SK-N-SH treated with all-trans-retinoic acid at 6 μM for 48 hours (cell line): ENCODE measurements around the gene SYNPO2.

Experiments used
- ATAC-seq: fragments of 200-7000 bp; cut with Tn5 transposase; 3 replicates; pipeline ENCODE4 v1.9.1; 2020; ENCODE audit warnings: mild to moderate bottlenecking, moderate library complexity
- ARNTL ChIP-seq: fragments of 450-650 bp; formaldehyde crosslinking; IDR thresholded peaks from 2 replicates; pipeline ENCODE4 v1.5.0; 2020; ENCODE audit warnings: low read depth, mild to moderate bottlenecking, moderate library complexity, borderline replicate concordance
- BACH2 ChIP-seq: fragments of 250-450 bp; sonication (Bioruptor Pico); IDR thresholded peaks from 2 replicates; pipeline ENCODE4 v1.9.0; 2021; ENCODE audit warnings: mild to moderate bottlenecking, borderline replicate concordance
- CSDC2 ChIP-seq: fragments of 250-450 bp; sonication (Bioruptor Pico); IDR thresholded peaks from 2 replicates; pipeline ENCODE4 v1.5.0; 2020; ENCODE audit warnings: mild to moderate bottlenecking, moderate library complexity
- ESRRG ChIP-seq: fragments of 250-450 bp; sonication (Bioruptor Pico); IDR thresholded peaks from 2 replicates; pipeline ENCODE4 v1.6.1; 2021; ENCODE audit warnings: mild to moderate bottlenecking
- GLIS3 ChIP-seq: fragments of 250-450 bp; sonication (Bioruptor Pico); IDR thresholded peaks from 2 replicates; pipeline ENCODE4 v1.5.0; 2020; ENCODE audit warnings: mild to moderate bottlenecking, moderate library complexity
- ISL1 ChIP-seq: fragments of 250-450 bp; sonication (Bioruptor Pico); IDR thresholded peaks from 2 replicates; pipeline ENCODE4 v2.1.2; 2022; ENCODE audit warnings: mild to moderate bottlenecking, moderate library complexity
- OSR1 ChIP-seq: fragments of 250-450 bp; sonication (Bioruptor Pico); IDR thresholded peaks from 2 replicates; pipeline ENCODE4 v1.8.0; 2022; ENCODE audit warnings: moderate library complexity, mild to moderate bottlenecking, inconsistent platforms
- PPARA ChIP-seq: fragments of 250-450 bp; sonication (Bioruptor Pico); IDR thresholded peaks from 2 replicates; pipeline ENCODE4 v1.5.0; 2020; ENCODE audit warnings: mild to moderate bottlenecking, borderline replicate concordance
- RARB ChIP-seq: fragments of 250-450 bp; sonication (Bioruptor Pico); IDR thresholded peaks from 2 replicates; pipeline ENCODE4 v1.8.0; 2021; ENCODE audit warnings: mild to moderate bottlenecking, moderate library complexity
- SNAI2 ChIP-seq: fragments of 250-450 bp; sonication (Bioruptor Pico); IDR thresholded peaks from 2 replicates; pipeline ENCODE4 v1.5.0; 2020; ENCODE audit warnings: mild to moderate bottlenecking, moderate library complexity
- TCF4 ChIP-seq: fragments of 250-450 bp; sonication (Bioruptor Pico); IDR thresholded peaks from 2 replicates; pipeline ENCODE4 v1.8.0; 2021; ENCODE audit warnings: mild to moderate bottlenecking, moderate library complexity, borderline replicate concordance
- ZC3H10 ChIP-seq: fragments of 250-450 bp; sonication (Bioruptor Pico); IDR thresholded peaks from 2 replicates; pipeline ENCODE4 v1.5.1; 2021; ENCODE audit warnings: mild to moderate bottlenecking, moderate library complexity
- ZFP3 ChIP-seq: fragments of 250-450 bp; sonication (Bioruptor Pico); IDR thresholded peaks from 2 replicates; pipeline ENCODE4 v1.5.0; 2020; ENCODE audit warnings: mild to moderate bottlenecking, moderate library complexity
- ZFP30 ChIP-seq: fragments of 450-650 bp; formaldehyde crosslinking; IDR thresholded peaks from 2 replicates; pipeline ENCODE4 v1.5.0; 2022; ENCODE audit warnings: mild to moderate bottlenecking, moderate library complexity
- ZNF565 ChIP-seq: fragments of 450-650 bp; formaldehyde crosslinking; conservative IDR thresholded peaks from 2 replicates; pipeline ENCODE4 v1.5.0; 2020; ENCODE audit warnings: low read depth, mild to moderate bottlenecking, moderate library complexity
- ZNF70 ChIP-seq: fragments of 450-650 bp; formaldehyde crosslinking; IDR thresholded peaks from 2 replicates; pipeline ENCODE4 v1.5.0; 2020; ENCODE audit warnings: mild to moderate bottlenecking, moderate library complexity
- ZNF8 ChIP-seq: fragments of 450-650 bp; formaldehyde crosslinking; IDR thresholded peaks from 2 replicates; pipeline ENCODE4 v1.5.0; 2020; ENCODE audit warnings: mild to moderate bottlenecking, moderate library complexity
- TF ChIP-seq, protein P1 (sequence below): fragments of 250-450 bp; sonication (Bioruptor Pico); IDR thresholded peaks from 2 replicates; pipeline ENCODE4 v1.8.0; 2020; ENCODE audit warnings: mild to moderate bottlenecking, moderate library complexity, borderline replicate concordance
- TF ChIP-seq, protein P2 (sequence below): fragments of 250-450 bp; sonication (Bioruptor Pico); IDR thresholded peaks from 2 replicates; pipeline ENCODE4 v1.5.1; 2020; ENCODE audit warnings: low read depth, mild to moderate bottlenecking, moderate library complexity
- TF ChIP-seq, protein P3 (sequence below): fragments of 250-450 bp; sonication (Bioruptor Pico); IDR thresholded peaks from 2 replicates; pipeline ENCODE4 v1.8.0; 2021; ENCODE audit warnings: low read depth, mild to moderate bottlenecking, moderate library complexity, borderline replicate concordance
- TF ChIP-seq, protein P4 (sequence below): fragments of 250-450 bp; sonication (Bioruptor Pico); IDR thresholded peaks from 2 replicates; pipeline ENCODE4 v1.5.0; 2020; ENCODE audit warnings: mild to moderate bottlenecking, moderate library complexity
- TF ChIP-seq, protein P5 (sequence below): fragments of 250-450 bp; sonication (Bioruptor Pico); IDR thresholded peaks from 2 replicates; pipeline ENCODE4 v1.5.1; 2021; ENCODE audit warnings: mild to moderate bottlenecking, moderate library complexity

SYNPO2 gene

DNA sequence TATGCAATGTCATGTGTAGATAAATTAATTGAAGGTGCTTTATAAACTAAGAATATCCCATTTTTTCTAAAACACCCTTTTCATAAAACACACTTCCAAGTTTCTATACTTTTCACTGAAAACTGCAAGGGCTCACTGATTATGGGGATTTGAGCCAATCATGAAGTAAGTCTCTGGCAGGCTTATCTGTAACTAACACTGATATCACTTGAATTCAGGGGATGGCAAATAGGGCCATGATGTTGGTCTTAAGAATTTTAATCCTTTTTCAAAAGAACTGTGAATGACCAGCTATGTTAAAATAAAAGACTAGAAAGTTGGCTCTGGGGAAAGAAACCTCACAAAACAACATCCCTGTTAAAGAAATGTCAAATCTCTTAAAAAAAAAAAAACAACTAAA, 39.8 kb upstream of the SYNPO2 start (continued):
- TF ChIP-seq, protein P1, sequence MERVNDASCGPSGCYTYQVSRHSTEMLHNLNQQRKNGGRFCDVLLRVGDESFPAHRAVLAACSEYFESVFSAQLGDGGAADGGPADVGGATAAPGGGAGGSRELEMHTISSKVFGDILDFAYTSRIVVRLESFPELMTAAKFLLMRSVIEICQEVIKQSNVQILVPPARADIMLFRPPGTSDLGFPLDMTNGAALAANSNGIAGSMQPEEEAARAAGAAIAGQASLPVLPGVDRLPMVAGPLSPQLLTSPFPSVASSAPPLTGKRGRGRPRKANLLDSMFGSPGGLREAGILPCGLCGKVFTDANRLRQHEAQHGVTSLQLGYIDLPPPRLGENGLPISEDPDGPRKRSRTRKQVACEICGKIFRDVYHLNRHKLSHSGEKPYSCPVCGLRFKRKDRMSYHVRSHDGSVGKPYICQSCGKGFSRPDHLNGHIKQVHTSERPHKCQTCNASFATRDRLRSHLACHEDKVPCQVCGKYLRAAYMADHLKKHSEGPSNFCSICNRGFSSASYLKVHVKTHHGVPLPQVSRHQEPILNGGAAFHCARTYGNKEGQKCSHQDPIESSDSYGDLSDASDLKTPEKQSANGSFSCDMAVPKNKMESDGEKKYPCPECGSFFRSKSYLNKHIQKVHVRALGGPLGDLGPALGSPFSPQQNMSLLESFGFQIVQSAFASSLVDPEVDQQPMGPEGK (CRISPR knock-in tag) = no peak
- TF ChIP-seq ZFP3 (CRISPR knock-in tag) (no peak), ZNF8 (CRISPR knock-in tag) (no peak), ISL1 (CRISPR knock-in tag) (no peak), ZNF70 (CRISPR knock-in tag) (no peak), ZFP30 (CRISPR knock-in tag) (no peak), ZC3H10 (no peak), GLIS3 (CRISPR knock-in tag) (no peak), TCF4 (CRISPR knock-in tag) (no peak), SNAI2 (CRISPR knock-in tag) (no peak), ESRRG (CRISPR knock-in tag) (no peak)

DNA sequence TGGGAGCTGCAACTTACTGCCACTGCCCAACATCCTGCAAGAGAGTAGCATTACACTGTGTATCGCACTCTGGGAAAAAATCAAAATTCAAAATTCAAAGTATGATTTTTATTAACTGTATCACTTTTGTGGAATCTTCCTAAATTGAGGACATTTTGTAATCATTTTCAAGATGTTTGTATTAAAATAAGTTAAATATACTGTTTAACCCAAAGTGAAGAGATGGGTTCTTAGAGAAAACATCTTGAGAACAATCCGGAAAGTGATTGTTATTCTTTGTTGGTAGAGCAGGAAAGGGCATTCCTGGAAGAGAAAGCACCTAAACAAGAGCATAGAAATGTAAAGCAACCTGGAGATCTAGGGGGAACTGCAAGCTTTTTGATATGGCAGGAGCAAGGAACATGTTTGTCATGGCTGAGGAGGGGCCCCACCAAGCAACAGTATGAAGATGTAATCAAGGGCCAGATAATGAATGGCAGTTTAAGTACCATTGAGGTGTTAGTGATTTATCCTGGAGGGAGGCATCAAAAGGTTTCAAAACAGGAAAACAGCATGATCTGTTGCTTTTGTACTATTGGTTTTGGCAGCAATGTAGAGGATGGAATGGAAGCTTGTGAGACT, 38.7 kb upstream of the SYNPO2 start:
- TF ChIP-seq, protein P2, sequence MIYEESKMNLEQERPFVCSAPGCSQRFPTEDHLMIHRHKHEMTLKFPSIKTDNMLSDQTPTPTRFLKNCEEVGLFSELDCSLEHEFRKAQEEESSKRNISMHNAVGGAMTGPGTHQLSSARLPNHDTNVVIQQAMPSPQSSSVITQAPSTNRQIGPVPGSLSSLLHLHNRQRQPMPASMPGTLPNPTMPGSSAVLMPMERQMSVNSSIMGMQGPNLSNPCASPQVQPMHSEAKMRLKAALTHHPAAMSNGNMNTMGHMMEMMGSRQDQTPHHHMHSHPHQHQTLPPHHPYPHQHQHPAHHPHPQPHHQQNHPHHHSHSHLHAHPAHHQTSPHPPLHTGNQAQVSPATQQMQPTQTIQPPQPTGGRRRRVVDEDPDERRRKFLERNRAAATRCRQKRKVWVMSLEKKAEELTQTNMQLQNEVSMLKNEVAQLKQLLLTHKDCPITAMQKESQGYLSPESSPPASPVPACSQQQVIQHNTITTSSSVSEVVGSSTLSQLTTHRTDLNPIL (CRISPR knock-in tag) = no peak
- TF ChIP-seq, protein P1 (CRISPR knock-in tag) = no peak
- TF ChIP-seq GLIS3 (CRISPR knock-in tag) (no peak), ESRRG (CRISPR knock-in tag) (no peak), ISL1 (CRISPR knock-in tag) (no peak), RARB (CRISPR knock-in tag) (no peak), PPARA (CRISPR knock-in tag) (no peak), ZFP3 (CRISPR knock-in tag) (no peak), ARNTL (no peak), ZNF8 (CRISPR knock-in tag) (no peak), CSDC2 (CRISPR knock-in tag) (no peak), ZNF565 (CRISPR knock-in tag) (no peak), ZC3H10 (no peak), TCF4 (CRISPR knock-in tag) (no peak), BACH2 (CRISPR knock-in tag) (no peak), ZFP30 (CRISPR knock-in tag) (no peak), OSR1 (CRISPR knock-in tag) (no peak)
- TF ChIP-seq, protein P3, sequence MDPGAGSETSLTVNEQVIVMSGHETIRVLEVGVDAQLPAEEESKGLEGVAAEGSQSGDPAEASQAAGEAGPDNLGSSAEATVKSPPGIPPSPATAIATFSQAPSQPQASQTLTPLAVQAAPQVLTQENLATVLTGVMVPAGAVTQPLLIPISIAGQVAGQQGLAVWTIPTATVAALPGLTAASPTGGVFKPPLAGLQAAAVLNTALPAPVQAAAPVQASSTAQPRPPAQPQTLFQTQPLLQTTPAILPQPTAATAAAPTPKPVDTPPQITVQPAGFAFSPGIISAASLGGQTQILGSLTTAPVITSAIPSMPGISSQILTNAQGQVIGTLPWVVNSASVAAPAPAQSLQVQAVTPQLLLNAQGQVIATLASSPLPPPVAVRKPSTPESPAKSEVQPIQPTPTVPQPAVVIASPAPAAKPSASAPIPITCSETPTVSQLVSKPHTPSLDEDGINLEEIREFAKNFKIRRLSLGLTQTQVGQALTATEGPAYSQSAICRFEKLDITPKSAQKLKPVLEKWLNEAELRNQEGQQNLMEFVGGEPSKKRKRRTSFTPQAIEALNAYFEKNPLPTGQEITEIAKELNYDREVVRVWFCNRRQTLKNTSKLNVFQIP (CRISPR knock-in tag) = no peak
- TF ChIP-seq, protein P4, sequence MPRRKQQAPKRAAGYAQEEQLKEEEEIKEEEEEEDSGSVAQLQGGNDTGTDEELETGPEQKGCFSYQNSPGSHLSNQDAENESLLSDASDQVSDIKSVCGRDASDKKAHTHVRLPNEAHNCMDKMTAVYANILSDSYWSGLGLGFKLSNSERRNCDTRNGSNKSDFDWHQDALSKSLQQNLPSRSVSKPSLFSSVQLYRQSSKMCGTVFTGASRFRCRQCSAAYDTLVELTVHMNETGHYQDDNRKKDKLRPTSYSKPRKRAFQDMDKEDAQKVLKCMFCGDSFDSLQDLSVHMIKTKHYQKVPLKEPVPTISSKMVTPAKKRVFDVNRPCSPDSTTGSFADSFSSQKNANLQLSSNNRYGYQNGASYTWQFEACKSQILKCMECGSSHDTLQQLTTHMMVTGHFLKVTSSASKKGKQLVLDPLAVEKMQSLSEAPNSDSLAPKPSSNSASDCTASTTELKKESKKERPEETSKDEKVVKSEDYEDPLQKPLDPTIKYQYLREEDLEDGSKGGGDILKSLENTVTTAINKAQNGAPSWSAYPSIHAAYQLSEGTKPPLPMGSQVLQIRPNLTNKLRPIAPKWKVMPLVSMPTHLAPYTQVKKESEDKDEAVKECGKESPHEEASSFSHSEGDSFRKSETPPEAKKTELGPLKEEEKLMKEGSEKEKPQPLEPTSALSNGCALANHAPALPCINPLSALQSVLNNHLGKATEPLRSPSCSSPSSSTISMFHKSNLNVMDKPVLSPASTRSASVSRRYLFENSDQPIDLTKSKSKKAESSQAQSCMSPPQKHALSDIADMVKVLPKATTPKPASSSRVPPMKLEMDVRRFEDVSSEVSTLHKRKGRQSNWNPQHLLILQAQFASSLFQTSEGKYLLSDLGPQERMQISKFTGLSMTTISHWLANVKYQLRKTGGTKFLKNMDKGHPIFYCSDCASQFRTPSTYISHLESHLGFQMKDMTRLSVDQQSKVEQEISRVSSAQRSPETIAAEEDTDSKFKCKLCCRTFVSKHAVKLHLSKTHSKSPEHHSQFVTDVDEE = no peak
- TF ChIP-seq, protein P5, sequence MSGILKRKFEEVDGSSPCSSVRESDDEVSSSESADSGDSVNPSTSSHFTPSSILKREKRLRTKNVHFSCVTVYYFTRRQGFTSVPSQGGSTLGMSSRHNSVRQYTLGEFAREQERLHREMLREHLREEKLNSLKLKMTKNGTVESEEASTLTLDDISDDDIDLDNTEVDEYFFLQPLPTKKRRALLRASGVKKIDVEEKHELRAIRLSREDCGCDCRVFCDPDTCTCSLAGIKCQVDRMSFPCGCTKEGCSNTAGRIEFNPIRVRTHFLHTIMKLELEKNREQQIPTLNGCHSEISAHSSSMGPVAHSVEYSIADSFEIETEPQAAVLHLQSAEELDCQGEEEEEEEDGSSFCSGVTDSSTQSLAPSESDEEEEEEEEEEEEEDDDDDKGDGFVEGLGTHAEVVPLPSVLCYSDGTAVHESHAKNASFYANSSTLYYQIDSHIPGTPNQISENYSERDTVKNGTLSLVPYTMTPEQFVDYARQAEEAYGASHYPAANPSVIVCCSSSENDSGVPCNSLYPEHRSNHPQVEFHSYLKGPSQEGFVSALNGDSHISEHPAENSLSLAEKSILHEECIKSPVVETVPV (CRISPR knock-in tag) = no peak
- no peak for ATAC-seq
